Fibroblast of the aortic adventitia (primary cell): ENCODE data around the gene RANBP17. TPM values are rescaled to one million over a fixed set of nuclear protein-coding genes. Genes with fewer than 3 reads are reported as not detected.

Source experiments
- DNase-seq: peaks from one replicate; pipeline ENCODE4 v3.0.0-alpha.2; 2010; ENCODE audit warnings: low read depth
- H3K4me3 ChIP-seq: 2 replicates; pipeline ENCODE4 v1.5.1; 2011; ENCODE audit warnings: low read depth, mild to moderate bottlenecking, control low read depth, low read length, moderate library complexity
- total RNA-seq: library from RNA; depleted of rRNA; stranded (reverse); fragments of >200 nt; gene quantifications from 2 replicates; pipeline ENCODE4 v1.2.3, GENCODE V29; 2012; ENCODE audit warnings: low replicate concordance
- TF ChIP-seq, protein P1 (sequence below): IDR thresholded peaks from 2 replicates; pipeline ENCODE4 v1.5.1; 2011; ENCODE audit warnings: mild to moderate bottlenecking, low read length, control low read depth, inconsistent platforms; ENCODE audit not compliant: insufficient read depth

RANBP17 gene
- total RNA-seq, 1 donor = 10.6 TPM

DNA sequence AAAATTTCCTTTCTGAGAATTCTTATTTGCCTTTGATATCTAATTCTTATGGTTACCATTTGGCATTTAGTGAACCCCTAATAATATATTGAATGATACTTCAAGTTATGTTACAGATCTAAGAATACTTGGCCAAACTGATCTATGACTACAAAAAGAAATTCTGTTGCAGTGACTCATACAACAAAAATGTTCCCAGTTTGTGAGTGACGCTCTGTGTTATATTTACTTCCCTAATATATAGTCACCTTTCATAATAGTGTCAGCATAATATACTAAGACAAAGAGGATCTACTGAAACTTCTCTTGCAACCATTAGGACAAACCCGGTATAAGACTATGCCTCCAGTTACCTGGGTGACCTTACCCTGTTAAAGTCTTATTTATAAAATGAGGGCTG lies 230.4 kb downstream of the RANBP17 start:
- TF ChIP-seq, protein P1, sequence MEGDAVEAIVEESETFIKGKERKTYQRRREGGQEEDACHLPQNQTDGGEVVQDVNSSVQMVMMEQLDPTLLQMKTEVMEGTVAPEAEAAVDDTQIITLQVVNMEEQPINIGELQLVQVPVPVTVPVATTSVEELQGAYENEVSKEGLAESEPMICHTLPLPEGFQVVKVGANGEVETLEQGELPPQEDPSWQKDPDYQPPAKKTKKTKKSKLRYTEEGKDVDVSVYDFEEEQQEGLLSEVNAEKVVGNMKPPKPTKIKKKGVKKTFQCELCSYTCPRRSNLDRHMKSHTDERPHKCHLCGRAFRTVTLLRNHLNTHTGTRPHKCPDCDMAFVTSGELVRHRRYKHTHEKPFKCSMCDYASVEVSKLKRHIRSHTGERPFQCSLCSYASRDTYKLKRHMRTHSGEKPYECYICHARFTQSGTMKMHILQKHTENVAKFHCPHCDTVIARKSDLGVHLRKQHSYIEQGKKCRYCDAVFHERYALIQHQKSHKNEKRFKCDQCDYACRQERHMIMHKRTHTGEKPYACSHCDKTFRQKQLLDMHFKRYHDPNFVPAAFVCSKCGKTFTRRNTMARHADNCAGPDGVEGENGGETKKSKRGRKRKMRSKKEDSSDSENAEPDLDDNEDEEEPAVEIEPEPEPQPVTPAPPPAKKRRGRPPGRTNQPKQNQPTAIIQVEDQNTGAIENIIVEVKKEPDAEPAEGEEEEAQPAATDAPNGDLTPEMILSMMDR = no peak
- peak; percentile 15 for DNase-seq
- H3K4me3 ChIP-seq = no peak overlapping the region

DNA sequence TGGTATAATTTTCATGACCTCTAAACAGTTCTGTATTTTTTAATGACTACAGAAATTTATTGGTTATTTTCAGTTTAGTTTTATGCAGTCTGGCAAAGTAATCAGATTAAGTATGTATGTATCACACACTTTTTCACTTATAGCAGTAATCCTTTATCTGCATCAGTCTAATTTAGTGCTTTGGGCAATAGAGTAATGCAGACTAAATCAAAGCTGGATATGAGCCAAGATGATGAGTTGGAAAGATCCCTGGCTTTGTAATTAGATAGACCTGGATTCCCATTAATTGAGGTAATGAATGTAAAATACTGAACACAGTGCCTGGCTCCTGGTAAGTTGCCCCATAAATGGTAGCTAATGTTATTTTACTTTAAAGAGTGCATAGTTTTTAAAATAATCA lies 231.8 kb downstream of the RANBP17 start:
- TF ChIP-seq, protein P1 = no peak
- no peak for DNase-seq
- H3K4me3 ChIP-seq = no peak overlapping the region

DNA sequence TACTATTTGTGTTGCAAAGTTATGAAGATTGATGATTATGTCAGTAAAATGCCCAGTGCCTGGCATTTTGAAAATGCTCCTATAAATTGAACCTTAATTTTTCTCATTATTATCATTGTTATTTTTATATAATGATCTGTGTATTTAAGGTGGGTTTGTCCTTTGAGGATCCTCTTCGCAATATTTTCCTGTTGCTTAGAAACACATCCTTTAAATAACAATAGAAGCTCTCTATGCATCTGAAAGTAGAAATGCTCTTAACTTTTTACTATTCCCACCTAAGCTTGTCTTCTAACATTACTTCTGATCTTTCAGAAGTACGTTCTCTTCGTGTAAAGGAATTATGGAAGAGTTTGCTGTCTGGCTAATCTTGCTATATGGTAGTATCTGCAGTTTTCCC lies 232.5 kb downstream of the RANBP17 start:
- H3K4me3 ChIP-seq = no peak overlapping the region
- no peak for DNase-seq
- TF ChIP-seq, protein P1 = no peak

DNA sequence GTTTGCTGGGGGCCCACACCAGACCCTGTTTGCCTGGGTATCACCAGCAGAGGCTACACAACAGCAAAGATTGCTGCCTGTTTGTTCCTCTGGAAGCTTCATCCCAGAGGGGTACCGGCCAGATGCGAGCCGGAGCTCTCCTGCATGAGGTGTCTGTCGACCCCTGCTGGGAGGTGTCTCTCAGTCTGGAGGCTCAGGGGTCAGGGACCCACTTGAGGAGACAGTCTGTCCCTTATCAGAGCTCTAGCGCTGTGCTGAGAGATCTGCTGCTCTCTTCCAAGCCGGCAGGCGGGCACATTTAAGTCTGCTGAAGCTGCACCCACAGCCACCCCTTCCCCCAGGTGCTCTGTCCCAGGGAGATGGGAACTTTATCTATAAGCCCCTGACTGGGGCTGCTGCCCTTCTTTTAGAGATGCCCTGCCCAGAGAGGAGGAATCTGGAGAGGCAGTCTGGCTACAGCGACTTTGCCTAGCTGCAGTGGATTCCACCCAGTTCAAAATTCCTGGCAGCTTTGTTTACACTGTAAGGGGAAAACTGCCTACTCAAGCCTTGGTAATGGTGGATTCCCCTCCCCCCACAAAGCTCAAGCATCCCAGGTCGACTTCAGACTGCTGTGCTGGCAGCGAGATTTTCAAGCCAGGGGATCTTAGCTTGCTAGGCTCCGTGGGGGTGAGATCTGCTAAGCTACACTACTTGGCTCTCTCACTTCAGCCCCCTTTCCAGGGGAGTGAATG lies 241.2 kb downstream of the RANBP17 start:
- TF ChIP-seq, protein P1 = no peak
- DNase-seq = no peak
- no peak overlapping the region for H3K4me3 ChIP-seq

DNA sequence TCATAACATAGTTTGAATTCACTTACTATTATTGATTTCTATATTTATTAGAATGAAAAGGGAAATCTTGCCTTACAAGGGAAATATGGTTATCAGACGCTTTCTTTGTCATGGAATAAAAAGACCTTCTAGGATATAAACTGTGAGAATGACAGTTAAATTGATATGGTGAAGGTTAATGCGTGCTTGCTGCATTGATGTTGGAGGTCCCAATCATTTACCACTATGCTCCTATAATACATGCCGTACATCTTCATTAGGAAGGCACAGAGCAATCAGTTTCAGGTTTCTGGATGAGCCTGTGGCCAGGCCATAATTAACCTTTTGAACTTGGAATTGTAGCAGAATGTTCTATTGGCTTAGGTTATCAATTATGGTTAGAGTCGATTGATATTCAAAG lies 245.9 kb downstream of the RANBP17 start:
- DNase-seq = no peak
- no peak overlapping the region for H3K4me3 ChIP-seq
- TF ChIP-seq, protein P1 = no peak

DNA sequence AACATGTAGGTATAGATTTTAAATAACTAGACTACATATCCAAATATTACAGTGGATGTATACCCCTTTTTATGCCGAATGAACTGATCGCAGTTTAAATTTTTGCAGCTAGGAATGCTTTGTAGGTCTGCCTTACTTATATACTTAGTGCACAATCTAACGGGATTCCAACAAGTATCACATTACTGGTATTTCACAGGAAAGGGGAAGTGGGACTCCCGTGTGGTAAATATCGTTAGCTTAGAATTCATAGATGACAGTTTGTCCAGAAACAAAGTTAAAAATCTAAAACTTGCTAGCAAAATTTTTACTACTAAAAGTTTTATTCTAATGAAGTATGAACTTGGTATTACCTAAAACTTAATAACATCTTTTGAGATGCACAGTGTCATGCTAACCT lies 253.7 kb downstream of the RANBP17 start:
- TF ChIP-seq, protein P1 = no peak
- H3K4me3 ChIP-seq = no peak overlapping the region
- no peak for DNase-seq

DNA sequence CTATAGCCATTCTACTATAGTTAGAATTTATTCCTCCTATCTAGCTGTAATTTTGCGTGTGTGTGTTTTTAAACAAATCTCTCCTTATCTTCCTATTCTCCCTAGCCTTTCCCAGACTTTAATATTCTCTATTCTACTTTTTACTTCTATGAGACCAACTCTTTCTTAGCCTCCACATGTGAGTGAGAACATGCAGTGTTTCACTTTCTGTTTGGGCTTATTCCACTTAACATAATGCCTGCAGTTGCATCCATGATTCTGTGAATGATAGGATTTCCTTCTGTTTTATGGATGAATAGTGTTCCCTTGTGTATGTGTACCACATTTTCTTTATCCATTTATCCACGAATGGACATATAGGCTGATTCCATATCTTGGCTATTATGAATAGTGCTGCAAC lies 254.9 kb downstream of the RANBP17 start:
- TF ChIP-seq, protein P1 = no peak
- H3K4me3 ChIP-seq = no peak overlapping the region
- no peak for DNase-seq
